ENCODE data around the gene NLRP9. TPM values are rescaled to one million over a fixed set of nuclear protein-coding genes. Genes with fewer than 3 reads are reported as not detected.
A peak's percentile ranks its signal among the peaks of the same experiment; 100 is the strongest.

Gene NLRP9
- total and polyA plus RNA-seq, 2 of the 4 experiments (the other 2 are of a cell fraction): not detected

DNA sequence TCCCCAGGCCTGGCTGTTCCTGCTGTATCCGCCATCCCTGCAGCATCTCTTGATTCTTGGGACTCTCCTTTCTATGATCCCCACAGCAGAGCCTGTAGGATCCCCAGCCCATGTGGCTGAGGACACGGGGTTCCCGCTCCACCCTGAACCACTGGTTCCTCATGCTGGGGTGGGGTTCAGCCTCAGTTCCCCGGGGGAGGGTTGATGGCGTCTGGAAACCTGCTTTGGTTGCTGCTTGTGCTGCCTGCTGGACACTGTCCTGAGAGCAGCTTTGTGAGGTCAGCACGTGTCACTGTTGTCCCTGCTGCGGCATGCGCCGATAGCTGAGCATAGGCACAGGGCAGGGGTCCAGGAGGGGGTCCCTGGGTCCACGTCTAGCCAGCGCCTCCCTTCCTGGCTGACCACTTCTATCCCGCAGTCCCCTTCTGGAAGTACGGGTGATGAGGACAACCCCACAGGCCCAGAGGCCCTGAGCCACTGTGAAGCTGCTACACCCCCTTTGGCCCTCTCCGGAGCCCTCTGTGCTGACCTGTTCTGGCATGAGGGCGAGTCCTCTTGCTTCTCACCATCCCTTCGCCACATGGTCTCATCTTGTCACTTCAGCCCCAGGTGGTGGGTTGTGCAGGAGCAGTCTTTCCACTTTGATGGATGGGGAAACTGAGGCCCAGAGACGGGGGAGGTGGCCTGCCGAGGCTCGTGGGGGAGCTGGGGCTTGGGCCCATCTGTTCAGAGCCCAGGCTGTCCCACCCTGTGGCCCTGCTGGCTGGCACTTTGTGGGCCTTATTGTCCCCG, 57.7 kb downstream of the NLRP9 start:
- Histone ChIP-seq H4K8ac (ENCODE audit: low read depth in 2 of 2, low read length in 2 of 2) (no peak overlapping the region), H3K4me3 (ENCODE audit: insufficient read depth, low read depth, low read length) (no peak overlapping the region), H3K18ac (ENCODE audit: low read depth, low read length) (no peak overlapping the region), H3K36me3 (ENCODE audit: control insufficient read depth, insufficient read depth, low read length) (peaks cover 52% of the 10 kb centered on the region), H4K20me1 (ENCODE audit: insufficient read depth, low read length) (peaks cover 77% of the 10 kb centered on the region), H3K9ac (ENCODE audit: low read depth, low read length) (no peak overlapping the region), H3K14ac (replicated peaks; ENCODE audit: low read depth, low read length) (no peak overlapping the region), H3K79me1 (ENCODE audit: low read depth in 1 of 2, low read length in 2 of 2) (peaks cover 23 to 78% of the 10 kb centered on the region in 2 experiments), H2AK5ac (ENCODE audit: low read depth, low read length) (no peak overlapping the region), H3K27ac (ENCODE audit: insufficient read depth, low read length) (no peak overlapping the region; the same call in 1 of the 2 replicates), H3K4me2 (ENCODE audit: low read depth, low read length) (no peak overlapping the region), H3K56ac (ENCODE audit: extremely low read depth, insufficient read depth, low read length) (no peak overlapping the region), H2BK20ac (ENCODE audit: low read depth, low read length) (no peak overlapping the region), H2BK5ac (ENCODE audit: low read depth, low read length, poor library complexity, severe bottlenecking) (no peak overlapping the region), H2AFZ (replicated peaks; ENCODE audit: low read length, poor library complexity) (no peak overlapping the region), H3K9me1 (ENCODE audit: insufficient read depth, low read length) (peaks cover 11% of the 10 kb centered on the region; the same call in 1 of the 2 replicates), H3K4me1 (ENCODE audit: control insufficient read depth, insufficient read depth, low read length) (peaks cover 7% of the 10 kb centered on the region), H3K4ac (ENCODE audit: low read depth, low read length) (no peak overlapping the region), H3K27me3 (ENCODE audit: control insufficient read depth, insufficient read depth, low read length) (no peaks in the 10 kb centered on the region), H3K9me3 (ENCODE audit: control insufficient read depth, insufficient read depth, low read length) (no peaks in the 10 kb centered on the region), H2AK9ac (replicated peaks; ENCODE audit: low read depth, low read length, poor library complexity) (peak overlapping the region; percentile 23), H3K23ac (ENCODE audit: low read depth, low read length) (no peak overlapping the region), H4K5ac (ENCODE audit: low read depth, low read length) (no peak overlapping the region), H2BK15ac (ENCODE audit: low read depth, low read length) (no peak overlapping the region), H4K91ac (ENCODE audit: insufficient read depth, low read depth, low read length) (no peak overlapping the region), H2BK120ac (ENCODE audit: low read depth, low read length) (no peak overlapping the region)
- 97% methylated on average over 7 of the region's 20 CpGs; no CpG with 5 or more reads in 1 of the 2 experiments for WGBS, 2 experiments (ENCODE audit: extremely low coverage in 2 of 2, insufficient read length in 1 of 2)
- no peak for DNase-seq
- in situ Hi-C loops (cut with MboI; ENCODE audit: low sequenced_read_pairs): loop anchor here (25.0 kb wide), 1 partner anchor 457 kb away; the partner anchor contains the start of gene ZNF444
- TF ChIP-seq CHD1 (IDR thresholded peaks at IDR 0.05; ENCODE audit: low read depth, low read length): no peak
- TF ChIP-seq RAD21 (IDR thresholded peaks at IDR 0.05; ENCODE audit: low read length): no peak
- ChIA-PET POLR2A (ENCODE audit: unreplicated experiment) (no interaction called here), CTCF (no interaction called here)
- dilution Hi-C loops (cut with HindIII; ENCODE audit: low sequenced_read_pairs, unreplicated experiment): no loop called here
- intact Hi-C loops (cut with micrococcal nuclease): no loop called here
- no peak for ATAC-seq (ENCODE audit: low read depth)
- no TSS peak for BruUV-seq (replicated peaks)

Measured in IMR-90 (cell line).